PC-3 (cell line): ENCODE results near the gene CISTR.

Experiments used
- EZH2 ChIP-seq: fragments of 300-600 bp; sonication (generic); IDR thresholded peaks from one replicate; pipeline ENCODE4 v1.6.1; 2017; ENCODE audit warnings: antibody characterized with exemption, mild to moderate bottlenecking, low read length; ENCODE audit not compliant: unreplicated experiment
- EZH2phosphoT487 ChIP-seq: fragments of 300-600 bp; sonication (generic); IDR thresholded peaks from 2 replicates; pipeline ENCODE4 v1.6.1; 2018; ENCODE audit warnings: mild to moderate bottlenecking, antibody characterized with exemption, low read length, borderline replicate concordance
- TF ChIP-seq, protein P1 (sequence below): fragments of 300-600 bp; sonication (generic); conservative IDR thresholded peaks from 2 replicates; pipeline ENCODE4 v1.5.1; 2017; ENCODE audit warnings: antibody characterized with exemption, low read depth, mild to moderate bottlenecking, low read length

- TF ChIP-seq EZH2: no peak
- TF ChIP-seq, protein P1, sequence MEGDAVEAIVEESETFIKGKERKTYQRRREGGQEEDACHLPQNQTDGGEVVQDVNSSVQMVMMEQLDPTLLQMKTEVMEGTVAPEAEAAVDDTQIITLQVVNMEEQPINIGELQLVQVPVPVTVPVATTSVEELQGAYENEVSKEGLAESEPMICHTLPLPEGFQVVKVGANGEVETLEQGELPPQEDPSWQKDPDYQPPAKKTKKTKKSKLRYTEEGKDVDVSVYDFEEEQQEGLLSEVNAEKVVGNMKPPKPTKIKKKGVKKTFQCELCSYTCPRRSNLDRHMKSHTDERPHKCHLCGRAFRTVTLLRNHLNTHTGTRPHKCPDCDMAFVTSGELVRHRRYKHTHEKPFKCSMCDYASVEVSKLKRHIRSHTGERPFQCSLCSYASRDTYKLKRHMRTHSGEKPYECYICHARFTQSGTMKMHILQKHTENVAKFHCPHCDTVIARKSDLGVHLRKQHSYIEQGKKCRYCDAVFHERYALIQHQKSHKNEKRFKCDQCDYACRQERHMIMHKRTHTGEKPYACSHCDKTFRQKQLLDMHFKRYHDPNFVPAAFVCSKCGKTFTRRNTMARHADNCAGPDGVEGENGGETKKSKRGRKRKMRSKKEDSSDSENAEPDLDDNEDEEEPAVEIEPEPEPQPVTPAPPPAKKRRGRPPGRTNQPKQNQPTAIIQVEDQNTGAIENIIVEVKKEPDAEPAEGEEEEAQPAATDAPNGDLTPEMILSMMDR: no peak
- TF ChIP-seq EZH2phosphoT487: no peak
Measured at GRCh38 chr12:53733807-53734200, 18.0 kb downstream of the CISTR start.
